Measurements from ENCODE around the gene TLE1.

GRCh38 chr9:81693671-81694378, 4.5 kb upstream of the TLE1 start:
- TF ChIP-seq CTCF (IDR thresholded peaks at IDR 0.05; ENCODE audit: poor library complexity), result no peak
- TF ChIP-seq EZH2phosphoT487 (IDR thresholded peaks at IDR 0.05; ENCODE audit: low read depth, severe bottlenecking, unreplicated experiment), result no peak
- TF ChIP-seq EZH2 (IDR thresholded peaks at IDR 0.05; ENCODE audit: borderline replicate concordance), result no peak

Measured in hepatocyte (in vitro differentiated cells).